A549 treated with CORT108297 at 1 μM for 4 hours (cell line): ENCODE results near the gene EFL1. TPM values are rescaled to one million over a fixed set of nuclear protein-coding genes. Genes with fewer than 3 reads are reported as not detected.

ENCODE experiments used
- total RNA-seq: library from RNA; stranded (reverse); fragments of 200-300 nt; extraction: Qiagen RNA extraction; gene quantifications from 5 replicates; pipeline ENCODE4 v1.2.3, GENCODE V29; 2022

Gene EFL1
- total RNA-seq, result 20.2 to 28.6 TPM (median 25.6 TPM) in 5 replicates

GRCh38 chr15:82262422-82263026 lies at the start of gene EFL1, which contains the start of gene SAXO2:
Gene EFL1 (minus strand): TSS chr15:82262734. CDS start chr15:82261778, 956 bp downstream.
Gene SAXO2 (plus strand): TSS chr15:82262818. CDS start chr15:82262880, 62 bp downstream.

Other genes with a start within 250 kb of the EFL1 start
- 4.3 to 6.5 TPM (median 5.2 TPM) in 5 replicates for gene MEX3B, start 216.7 kb downstream of the EFL1 start, total RNA-seq
- gene SAXO2, start 84 bp upstream of the EFL1 start, total RNA-seq, result 2.2 to 3.2 TPM (median 2.3 TPM) in 5 replicates
- 0.46 to 0.79 TPM (median 0.68 TPM) in 5 replicates for gene GOLGA6L10, start 86.7 kb upstream of the EFL1 start, total RNA-seq
- gene GOLGA6L9, start 167.1 kb upstream of the EFL1 start, total RNA-seq, result 2.0 to 3.2 TPM (median 2.5 TPM) in 5 replicates